Amniotic stem cell (primary cell): ENCODE data around the gene SELENOS.

Experiments used
- DNase-seq: peaks from one replicate; lab custom pipeline; 2025; lab: John Stamatoyannopoulos, UW

SELENOS gene, protein sequence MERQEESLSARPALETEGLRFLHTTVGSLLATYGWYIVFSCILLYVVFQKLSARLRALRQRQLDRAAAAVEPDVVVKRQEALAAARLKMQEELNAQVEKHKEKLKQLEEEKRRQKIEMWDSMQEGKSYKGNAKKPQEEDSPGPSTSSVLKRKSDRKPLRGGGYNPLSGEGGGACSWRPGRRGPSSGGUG

DNA sequence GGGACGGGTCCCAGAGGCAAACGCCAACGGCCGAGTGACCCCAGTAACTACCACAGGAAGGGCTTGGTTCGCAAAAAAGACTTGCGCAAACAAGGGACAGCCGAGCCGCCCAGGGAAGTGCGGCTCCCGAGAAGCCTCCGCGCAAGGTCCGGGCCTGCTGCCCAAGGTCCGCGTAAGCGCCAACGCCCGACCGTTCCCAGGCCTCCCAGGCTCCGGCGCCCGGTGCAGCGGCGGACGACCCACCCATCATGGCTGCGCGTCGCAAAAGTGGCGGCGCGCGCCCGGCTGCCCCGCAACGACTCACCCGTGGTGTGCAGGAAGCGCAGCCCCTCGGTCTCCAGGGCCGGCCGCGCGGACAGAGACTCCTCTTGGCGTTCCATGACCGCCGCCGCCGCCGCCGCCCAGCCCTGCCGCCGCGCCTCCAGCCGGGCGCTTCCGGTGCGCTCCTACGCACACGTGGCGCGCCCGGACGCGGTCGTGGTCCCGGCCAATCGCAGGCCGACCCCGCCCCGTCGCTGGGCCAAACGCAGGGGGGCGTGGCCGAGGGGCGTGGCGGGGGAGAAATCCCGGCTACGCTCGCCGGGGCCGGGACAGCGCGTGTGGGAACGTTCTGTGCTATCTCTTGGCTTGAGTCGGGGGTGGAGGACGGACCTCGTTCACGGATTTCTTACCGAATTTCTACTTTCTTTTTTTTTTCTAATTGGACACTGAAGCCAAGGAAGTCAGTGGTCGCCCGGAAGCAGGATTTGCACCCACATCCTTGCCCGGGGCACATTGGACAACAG, at the start of gene SELENOS:
SELENOS (minus strand) TSS at position 448 of the 785 bp plus-strand sequence; CDS start at position 380, 68 bp downstream.
- peak; percentile 76 for DNase-seq

DNA sequence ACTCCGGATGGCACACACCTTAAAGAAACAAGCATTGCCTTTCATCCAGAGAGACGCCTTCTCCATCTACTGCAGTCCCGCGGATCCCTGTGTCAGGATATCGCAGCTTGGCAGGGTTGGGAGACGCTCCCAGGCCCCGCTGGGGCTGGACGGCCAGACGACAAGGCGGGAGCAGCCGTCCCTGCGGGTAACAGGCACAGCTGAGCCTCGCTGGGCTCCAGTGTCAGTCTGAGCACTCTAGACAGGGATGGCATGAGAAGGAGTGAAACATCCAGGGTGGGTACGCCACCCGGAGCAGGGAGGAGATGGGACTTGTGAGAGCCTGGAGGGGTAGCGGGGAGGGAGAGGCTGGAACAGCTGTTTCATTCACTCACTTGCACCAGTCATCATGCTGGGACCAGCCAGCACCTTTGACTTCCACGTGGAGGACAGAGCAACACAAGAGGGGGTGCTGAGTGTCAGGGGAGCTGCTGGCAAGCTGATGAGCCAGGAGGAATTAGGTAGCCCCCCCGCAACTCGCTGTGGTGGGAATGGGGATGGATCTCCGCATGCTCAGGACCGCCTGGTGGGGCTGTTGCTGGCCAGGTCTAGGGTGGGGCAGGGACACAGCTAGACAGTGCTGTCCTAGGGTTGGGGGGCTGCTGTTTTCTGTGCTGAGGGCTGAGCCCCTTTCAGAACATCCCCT, 49.3 kb upstream of the SELENOS start:
- DNase-seq: no peak

DNA sequence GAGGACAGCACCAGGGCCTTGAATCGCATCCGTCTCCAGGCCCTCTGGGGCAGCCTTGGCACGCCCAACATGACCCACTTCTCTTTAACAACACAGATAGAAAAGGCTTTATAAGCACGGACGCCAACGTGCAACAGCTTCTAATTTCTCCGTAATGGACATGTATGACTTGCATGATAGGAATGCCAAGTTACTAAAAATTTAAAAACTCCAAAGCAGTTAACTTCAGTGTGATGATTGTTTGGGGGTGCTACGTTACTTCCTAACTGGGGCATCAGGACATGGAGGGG, 48.7 kb upstream of the SELENOS start:
- no peak for DNase-seq

DNA sequence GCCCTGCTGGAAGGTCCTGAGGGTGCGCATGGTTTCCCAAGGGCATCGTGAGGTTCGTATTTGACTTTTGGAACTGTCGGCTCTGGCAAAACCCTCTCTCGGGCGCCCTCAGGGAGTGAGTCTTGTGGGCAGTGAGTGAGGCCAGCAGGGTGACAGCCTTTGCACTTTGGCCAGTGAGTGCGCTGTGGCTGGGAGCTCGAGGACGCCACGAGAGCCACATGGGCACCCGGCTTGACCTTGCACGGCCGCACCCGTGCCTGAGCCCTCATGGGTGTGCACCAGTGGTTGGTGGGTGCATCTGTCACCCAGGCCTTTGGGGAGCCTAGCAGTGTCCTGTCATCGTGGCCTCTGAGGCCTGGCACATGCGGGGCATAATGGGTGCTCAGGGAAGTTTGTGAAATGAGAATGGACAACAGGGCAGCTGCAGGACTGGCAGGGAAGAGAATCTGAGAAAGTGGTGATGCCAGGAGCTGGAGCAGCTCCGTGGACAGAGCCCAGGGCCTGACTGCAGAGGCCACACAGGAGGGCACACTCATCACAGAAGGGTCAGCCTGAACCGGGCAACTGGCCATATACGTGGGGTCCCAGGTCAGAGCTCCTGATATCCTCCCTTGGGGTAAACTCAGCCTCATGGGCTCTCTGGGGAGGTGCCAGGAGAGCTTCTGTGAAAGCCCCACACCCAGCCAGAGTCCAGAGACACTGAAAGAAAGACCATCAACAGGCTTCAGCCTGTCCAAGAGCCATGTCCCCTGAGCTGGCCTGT, 48.2 kb upstream of the SELENOS start:
- DNase-seq: no peak

DNA sequence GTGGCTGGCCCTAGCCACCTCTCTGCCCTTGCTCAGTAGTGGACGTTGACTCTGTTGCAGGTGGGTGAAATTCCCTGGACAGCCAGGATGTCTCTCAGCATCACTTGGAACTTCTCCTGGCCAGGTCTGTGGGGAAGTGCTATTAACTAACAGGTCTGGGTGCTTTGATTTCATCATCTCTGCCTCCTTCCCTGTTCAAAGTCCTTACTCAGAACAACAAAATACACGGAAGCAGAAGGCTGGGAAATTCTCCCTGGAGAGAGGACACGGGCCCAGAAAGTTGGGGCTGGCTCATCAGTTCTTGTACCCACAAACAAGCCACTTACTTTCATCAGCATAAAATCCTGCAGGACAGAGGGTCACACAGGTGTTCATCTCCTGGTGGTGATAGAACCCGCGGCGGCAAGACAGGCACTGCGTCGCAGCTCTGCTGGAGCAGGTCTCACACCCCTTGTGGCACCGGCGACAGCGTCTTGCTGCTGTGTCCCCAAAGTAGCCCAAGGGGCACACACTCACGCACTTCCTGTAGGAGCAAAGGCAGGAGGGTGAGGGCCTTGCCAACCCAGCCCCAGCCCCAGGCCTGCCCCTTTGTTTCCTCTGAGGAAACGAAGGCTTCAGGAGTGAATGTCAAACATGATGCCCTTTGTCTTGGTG, 47.4 kb upstream of the SELENOS start:
- no peak for DNase-seq

DNA sequence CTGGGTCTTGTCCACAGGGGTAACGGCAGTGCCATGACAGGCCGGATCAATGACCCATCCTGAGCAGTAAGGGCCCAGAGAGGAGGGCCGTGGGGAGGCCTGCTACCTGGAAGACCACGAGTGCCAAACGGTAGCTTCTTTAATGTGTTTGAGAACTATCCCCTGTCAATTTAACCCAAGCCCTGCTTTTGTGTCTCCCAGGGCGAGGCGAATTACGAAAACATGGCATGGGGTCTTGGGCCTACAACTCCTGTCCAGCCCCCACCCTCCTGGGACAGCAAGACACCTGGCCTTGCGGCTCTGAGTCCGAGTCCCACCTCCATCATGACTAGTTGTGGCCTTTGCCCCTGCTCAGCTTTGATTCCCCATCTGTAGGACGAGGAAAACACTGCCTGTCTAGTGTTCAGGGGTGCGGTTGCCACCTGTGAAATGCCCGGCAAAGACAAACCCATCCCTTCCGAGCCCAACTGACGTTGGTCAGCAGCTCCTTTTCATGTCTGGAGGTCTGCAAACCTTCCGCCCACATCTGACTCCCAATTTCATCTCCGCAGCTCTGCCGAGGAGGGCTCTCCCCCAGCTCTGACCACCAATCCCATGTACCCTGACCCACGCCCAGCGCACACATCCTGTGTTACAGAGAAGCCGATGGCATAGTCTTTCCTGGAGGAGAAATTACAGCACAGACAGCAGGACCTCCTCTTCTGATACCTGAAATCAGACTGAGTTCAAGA, 46.7 kb upstream of the SELENOS start:
- no peak for DNase-seq

DNA sequence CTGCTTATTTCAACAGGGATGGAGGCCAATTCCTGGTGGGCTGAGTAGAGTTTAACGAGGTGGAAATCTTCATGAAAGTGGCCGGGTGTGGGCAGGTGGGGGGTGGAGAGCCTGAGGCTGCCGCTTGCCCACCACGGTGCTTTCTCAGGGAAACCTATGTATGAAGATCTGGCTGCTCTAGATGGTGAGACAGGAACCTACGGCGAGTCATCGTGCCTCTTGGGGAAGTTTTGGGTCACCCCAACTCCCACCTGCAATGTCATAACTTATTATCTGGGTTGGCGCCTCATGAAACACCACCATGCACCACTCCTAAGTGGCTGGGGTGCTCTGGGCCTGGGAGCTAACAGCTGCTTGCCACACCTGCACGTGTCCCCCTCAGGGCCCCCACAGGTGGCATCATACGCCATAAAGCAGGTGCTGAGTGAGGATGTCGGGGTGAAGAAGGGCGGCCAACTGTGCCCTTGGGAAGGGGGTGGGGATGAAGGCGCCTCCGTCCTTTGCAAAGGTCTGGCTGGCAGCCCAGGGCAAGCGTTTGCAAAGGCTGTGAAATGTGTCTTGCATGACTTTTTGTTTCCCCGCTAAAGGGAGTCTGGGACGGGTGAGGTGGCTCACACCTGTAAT, 45.7 kb upstream of the SELENOS start:
- DNase-seq: no peak

DNA sequence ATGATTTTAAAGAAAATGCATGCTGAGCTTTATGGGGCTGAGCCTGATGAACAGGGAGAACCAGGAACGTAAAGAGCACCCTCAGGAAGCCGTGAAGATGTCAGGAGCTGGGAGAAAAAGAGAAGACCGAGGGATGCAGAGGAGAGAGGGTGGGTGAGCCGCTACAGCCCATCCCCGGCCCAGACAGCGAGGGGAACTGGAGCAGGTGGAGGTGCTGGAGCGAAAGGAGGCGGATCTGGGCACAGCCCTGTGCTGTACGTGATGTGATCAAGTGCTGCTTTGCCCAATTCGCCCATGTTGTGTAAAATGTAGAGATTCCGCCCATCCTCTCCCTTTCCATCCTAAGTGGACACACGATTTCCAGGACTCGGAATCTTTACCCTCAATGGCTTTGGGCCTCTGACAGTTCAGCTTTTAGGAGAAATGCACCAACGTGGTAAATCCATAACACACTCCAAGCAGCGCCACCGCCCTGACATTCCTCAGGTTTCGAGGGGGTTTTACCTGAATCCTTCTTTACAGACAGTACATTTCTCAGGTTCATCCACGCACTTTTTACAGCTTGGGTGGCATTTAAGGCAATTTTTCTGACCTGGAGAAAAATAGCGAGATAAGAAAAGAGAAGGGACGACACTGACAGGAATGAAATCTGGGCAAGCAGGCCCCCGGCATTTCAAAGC, 44.9 kb upstream of the SELENOS start:
- DNase-seq: no peak

DNA sequence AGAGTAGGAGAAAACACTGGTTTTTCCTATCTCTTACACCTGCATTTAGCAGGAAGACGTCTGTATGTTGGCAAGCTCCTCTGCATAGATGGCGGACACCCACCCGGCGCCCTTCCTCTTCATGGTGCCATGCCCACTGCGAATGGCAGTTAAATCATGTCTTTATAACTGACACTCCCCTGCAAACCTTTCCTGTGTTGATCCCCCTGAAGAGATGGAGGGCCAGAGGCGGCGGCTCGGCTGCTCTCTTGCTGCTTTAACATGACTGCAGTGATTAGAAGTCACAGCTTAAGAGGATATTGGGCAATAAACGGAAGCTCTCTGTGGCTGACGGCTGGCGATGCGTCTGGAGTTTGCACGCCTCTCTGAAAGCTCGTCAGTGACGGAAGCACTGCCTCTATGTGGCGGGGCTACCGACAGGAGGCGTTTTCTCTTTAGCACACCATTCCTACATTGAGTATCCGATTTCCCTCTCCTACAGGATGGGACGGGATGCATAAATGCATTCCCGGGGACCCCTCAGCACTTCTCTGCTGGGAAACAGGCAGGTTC, 43.3 kb upstream of the SELENOS start:
- DNase-seq: no peak

DNA sequence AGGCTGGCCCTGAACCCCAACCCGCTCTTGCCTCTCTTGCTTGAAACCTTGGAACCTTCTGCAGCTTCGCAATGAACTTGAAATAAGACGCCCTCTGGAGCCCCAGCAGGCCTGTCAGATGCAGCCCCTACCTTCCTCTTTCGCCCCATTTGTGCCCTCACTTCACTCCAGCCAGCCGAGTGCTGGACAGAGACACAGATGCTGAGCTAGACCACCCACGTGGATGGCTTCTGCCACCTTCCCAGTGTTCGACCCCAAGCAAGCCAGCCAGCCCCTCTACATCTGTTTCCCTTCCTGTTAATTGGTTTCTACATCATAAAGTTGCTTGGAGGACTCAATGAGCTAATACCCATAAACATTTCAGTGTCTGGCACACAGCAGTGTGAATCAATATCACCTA, 41.6 kb upstream of the SELENOS start:
- DNase-seq: no peak

DNA sequence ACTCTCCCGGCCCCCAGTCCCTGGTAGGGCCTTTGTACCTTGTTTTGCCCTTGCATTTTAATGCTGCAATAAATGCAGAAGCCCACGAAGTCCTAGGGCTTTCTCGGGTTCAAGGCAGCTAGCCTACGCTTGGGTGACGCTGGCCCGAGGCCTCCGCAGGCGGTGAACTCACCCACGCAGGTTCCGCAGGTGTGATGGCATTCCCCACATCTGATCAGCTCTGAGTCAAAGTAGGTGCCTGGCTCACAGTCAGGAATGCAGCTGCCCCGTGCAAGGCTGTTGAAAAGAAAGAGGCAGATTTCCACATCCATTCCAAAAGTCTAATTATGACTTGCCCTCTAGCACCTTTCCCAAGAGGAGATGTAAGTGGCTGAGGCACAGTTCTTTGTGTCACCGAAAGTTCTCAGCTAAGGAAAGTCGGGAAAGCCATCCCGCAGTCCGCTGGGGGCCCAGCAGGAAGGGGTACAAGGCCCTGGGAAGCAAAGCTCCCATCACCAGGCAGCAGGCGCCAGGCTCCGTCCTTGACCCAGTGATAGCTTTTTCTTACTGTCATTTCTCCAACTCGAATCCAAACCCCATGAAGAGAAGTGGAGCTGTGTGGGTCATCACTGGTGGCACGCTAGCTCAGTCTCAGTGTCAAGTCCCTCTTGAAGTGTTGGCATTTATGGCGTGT, 41.0 kb upstream of the SELENOS start:
- DNase-seq: no peak

DNA sequence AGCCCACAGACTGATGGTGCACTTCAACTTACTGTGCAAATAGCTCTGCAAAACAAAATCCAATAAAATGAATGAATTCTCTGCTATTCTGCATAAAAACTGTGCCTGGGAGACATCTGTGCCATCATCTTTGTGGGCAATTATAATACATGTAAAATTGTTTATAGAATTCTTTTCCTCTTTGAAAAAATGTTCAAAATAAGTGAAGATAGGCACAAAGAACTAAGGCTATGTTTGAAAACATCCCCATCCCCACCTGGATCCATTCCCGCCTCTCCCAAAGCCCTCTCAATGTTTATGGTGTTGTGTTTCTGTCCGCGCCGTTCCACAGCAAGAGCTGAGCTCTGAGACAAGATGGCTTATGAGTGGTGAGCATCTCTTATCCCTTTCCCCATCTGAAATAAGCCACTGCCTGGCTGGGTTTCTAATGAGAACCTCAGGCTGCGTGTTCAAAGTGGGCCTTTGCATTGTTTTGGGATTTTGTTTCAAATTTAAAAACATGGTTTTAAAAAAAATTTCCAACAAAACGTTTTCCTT, 40.1 kb upstream of the SELENOS start:
- no peak for DNase-seq

DNA sequence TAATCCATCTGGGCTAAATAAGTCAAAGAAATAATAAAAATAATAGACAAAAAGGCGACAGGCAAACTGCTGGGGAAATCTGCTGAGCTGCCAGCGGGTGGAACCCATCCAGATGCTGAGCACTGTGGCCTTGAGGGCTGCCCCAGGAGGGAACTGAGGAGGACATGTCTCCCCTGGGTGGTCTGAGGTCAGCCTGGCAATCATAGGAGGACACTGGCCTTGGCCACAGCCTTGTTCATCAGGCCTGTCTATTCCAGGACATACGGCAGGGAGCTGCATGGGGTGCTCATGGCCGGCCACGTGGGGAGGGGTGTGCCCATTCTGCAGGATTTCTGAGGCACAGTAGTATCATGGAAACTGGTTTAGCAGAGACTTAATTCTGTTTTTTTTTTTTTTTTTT, 39.2 kb upstream of the SELENOS start:
- no peak for DNase-seq

DNA sequence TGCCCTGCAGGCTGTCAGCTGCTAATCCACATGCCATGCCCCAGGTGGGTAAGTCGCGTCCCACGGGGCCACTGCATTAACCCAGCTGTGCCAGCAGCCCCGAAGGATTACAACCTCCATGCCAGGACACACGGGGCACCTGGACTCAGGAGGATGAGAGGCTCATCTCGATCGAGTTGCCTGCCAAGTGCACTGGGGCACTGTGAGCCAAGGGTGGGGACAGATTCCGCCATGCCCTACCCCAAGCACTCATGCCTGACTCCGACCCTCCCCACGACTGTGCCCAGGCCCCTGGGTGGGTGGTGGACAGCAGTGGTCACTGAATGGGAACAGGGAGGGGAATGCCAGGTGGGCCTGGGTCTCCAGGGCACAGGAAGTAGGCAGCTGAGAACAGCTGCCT, 38.5 kb upstream of the SELENOS start:
- no peak for DNase-seq

DNA sequence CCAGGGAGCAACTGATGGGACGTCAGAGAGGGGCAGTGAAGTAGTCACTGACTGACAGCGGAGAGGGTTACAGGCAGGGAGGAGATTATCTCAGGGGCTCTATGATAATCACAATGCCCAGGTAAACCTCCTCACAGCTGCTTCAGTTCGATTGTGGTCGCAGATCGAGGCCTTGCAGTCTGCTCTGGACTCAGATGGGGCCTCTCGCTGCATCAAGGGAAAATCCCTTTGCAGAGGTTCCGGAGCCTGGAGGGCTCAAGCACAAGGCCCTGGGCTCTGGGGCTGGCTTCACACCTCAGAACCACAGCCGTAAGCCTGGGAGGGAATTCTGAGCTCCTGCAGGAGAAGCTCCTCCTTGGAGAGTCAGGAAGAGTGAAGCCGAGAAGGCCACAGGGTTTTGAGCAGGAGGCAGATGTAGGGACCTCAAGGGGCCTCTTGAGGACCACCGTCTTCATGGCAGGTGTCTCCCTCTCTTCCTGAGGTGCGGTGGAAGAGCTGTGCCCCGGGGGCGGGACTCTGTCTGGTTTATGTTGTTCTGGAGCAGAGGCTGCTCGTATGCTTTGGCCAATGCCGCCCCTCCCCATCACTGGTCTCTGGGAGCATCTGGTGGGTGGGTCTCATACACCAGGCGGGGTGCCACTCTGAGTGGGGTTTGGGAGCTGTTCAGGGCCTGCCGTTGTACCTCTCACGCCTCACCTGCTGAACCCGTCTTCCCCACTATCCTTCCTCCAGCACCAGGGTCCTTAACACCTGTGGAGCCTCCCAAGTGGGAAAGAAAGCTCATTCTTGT, 37.2 kb upstream of the SELENOS start:
- no peak for DNase-seq

DNA sequence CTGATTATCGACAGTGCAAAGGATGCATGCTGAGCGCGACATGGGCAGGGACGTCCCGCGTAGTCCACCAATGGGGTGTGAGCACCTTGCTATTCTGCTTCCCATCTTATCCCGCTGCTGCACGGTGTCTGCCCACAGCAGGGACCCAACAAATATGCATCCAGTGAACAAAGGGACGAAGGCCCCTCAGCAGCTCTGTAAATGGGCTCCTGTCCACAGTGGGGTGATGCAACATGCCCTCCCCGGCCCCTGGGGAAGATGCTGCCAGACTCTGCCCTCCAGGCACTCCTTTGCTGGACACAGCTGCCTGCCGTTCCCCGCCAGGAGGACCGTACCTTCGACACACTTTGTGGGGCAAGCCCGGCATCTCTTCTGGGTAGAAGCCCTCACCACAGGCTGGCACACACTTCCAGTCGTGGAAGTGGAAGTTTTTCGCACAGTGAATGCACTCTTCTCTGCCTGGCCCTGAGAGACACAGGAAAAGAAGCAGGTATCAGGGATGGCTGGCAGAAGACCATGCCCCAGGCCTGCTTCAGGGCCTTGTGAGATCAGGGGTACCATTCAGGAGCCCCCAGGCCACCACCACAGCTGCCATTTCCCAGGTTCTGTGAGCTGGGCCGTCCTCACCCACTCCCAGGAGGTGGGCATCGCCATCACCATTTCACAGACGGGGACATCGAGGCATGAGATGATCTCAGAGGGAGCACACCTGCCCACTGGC, 35.9 kb upstream of the SELENOS start:
- DNase-seq: no peak

DNA sequence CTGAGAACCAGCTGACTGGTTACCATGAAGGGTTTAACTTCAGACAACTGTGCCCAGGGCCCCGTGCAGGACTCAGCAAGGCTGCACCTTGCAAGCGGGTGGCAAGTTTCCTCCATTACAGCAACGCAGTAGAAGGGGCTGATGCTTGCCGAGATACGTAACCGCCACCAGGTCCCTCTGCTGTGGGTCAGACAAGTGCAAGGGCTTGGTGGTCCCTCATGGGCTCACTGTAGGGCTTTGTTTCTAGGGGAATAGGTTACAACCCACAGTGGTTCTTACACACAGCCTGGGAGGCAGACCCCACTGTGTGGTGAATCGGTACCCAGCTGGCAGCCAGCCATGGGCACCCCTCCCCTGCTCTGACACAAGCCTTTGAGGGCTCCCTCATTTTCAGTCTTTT, 33.2 kb upstream of the SELENOS start:
- DNase-seq: no peak

DNA sequence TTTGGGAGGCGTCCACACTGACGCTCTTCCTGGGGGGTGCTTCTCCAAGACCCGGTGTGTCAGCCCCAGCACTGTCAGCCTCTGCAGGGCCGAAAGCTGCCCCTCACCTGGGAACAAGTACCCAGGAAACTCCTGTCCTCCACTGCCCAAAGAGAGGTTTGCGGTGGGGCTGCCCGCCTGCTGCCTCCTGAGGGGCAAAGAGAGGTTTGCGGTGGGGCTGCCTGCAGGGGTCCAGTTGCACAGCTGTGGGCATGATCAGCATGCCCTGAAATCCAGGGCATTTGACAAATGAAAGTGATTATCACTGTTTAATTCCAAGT, 32.8 kb upstream of the SELENOS start:
- DNase-seq: no peak
